ENCODE data around the gene STAB2. TPM values are rescaled to one million over a fixed set of nuclear protein-coding genes. Genes with fewer than 3 reads are reported as not detected.

The STAB2 gene
- total and polyA plus RNA-seq, 2 of the 4 experiments (the other 2 are of a cell fraction), result not detected

DNA sequence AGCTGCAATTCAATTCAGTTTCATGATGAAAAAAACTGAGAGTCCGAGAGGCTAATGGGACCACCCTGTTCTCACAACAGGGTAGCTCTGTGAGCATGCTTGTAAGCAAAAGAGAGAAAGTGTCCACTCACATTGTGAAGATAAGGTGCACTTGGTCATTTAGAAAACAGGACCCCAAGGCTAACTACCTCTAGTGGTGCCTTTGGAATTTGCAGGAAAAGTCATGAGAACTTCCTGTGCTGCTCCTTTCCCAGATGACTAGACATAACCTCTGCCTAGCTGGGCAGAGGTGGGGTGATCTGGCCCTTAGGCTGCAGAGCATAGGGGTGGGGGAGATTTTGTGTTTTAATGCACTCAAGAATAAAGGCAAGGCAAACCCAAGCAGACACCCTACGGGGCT, 118.9 kb downstream of the STAB2 start:
- no peak overlapping the region for H2BK15ac ChIP-seq (ENCODE audit: low read depth, low read length)
- H2AK9ac ChIP-seq (replicated peaks; ENCODE audit: low read depth, low read length, poor library complexity), result no peak overlapping the region
- ATAC-seq (ENCODE audit: low read depth) (no peak), DNase-seq (no peak)
- no peaks in the 10 kb centered on the region for H3K9me3 ChIP-seq (ENCODE audit: control insufficient read depth, insufficient read depth, low read length)
- H3K36me3 ChIP-seq (ENCODE audit: control insufficient read depth, insufficient read depth, low read length), result no peaks in the 10 kb centered on the region
- H3K56ac ChIP-seq (ENCODE audit: extremely low read depth, insufficient read depth, low read length), result no peak overlapping the region
- no peak overlapping the region for H3K23ac ChIP-seq (ENCODE audit: low read depth, low read length)
- dilution Hi-C loops (cut with HindIII; ENCODE audit: low sequenced_read_pairs, unreplicated experiment) (no loop called here), intact Hi-C loops (cut with micrococcal nuclease) (no loop called here), in situ Hi-C loops (cut with MboI; ENCODE audit: low sequenced_read_pairs) (no loop called here)
- no peak overlapping the region for H2AK5ac ChIP-seq (ENCODE audit: low read depth, low read length)
- no peak overlapping the region for H3K27ac ChIP-seq (ENCODE audit: insufficient read depth, low read length)
- H3K27me3 ChIP-seq (ENCODE audit: control insufficient read depth, insufficient read depth, low read length), result peaks cover 7% of the 10 kb centered on the region
- TF ChIP-seq CTCF (conservative IDR thresholded peaks at IDR 0.05; ENCODE audit: low read depth, low read length) (no peak), BHLHE40 (IDR thresholded peaks at IDR 0.05; ENCODE audit: low read depth, low read length) (no peak), CHD1 (IDR thresholded peaks at IDR 0.05; ENCODE audit: low read depth, low read length) (no peak), POLR2A (IDR thresholded peaks at IDR 0.05; ENCODE audit: low read depth, low read length) (no peak), SMC3 (IDR thresholded peaks at IDR 0.05; ENCODE audit: low read depth, low read length) (no peak), CEBPB (IDR thresholded peaks at IDR 0.05; ENCODE audit: low read depth, low read length) (no peak), MXI1 (IDR thresholded peaks at IDR 0.05; ENCODE audit: borderline replicate concordance, low read depth, low read length) (no peak), USF2 (IDR thresholded peaks at IDR 0.05; ENCODE audit: low read depth, low read length) (no peak), MAFK (IDR thresholded peaks at IDR 0.05; ENCODE audit: low read depth, low read length) (no peak), MAZ (IDR thresholded peaks at IDR 0.05; ENCODE audit: borderline replicate concordance, low read depth, low read length) (no peak), RFX5 (IDR thresholded peaks at IDR 0.05; ENCODE audit: low read depth, low read length) (no peak), NFE2L2 (IDR thresholded peaks at IDR 0.05; ENCODE audit: low read depth, low read length) (no peak), FOS (IDR thresholded peaks at IDR 0.05; ENCODE audit: low read depth, low read length) (no peak), RAD21 (IDR thresholded peaks at IDR 0.05; ENCODE audit: low read length) (no peak), ELK1 (IDR thresholded peaks at IDR 0.05; ENCODE audit: borderline replicate concordance, low read depth, low read length) (no peak)
- no peak overlapping the region for H4K5ac ChIP-seq (ENCODE audit: low read depth, low read length)
- no peak overlapping the region for H3K14ac ChIP-seq (replicated peaks; ENCODE audit: low read depth, low read length)
- H3K18ac ChIP-seq (ENCODE audit: low read depth, low read length), result no peak overlapping the region
- CTCF ChIA-PET, result no interaction called here
- no peak overlapping the region for H2BK120ac ChIP-seq (ENCODE audit: low read depth, low read length)
- no peak overlapping the region for H3K4me3 ChIP-seq (ENCODE audit: insufficient read depth, low read depth, low read length)
- H4K8ac ChIP-seq (ENCODE audit: low read depth in 2 of 2, low read length in 2 of 2), result no peak overlapping the region
- POLR2A ChIA-PET (ENCODE audit: unreplicated experiment), result no interaction called here
- H3K4me2 ChIP-seq (ENCODE audit: low read depth, low read length), result no peak overlapping the region
- H3K4me1 ChIP-seq (ENCODE audit: control insufficient read depth, insufficient read depth, low read length), result no peaks in the 10 kb centered on the region
- H2BK5ac ChIP-seq (ENCODE audit: low read depth, low read length, poor library complexity, severe bottlenecking), result no peak overlapping the region
- H4K20me1 ChIP-seq (ENCODE audit: insufficient read depth, low read length), result no peaks in the 10 kb centered on the region
- H3K4ac ChIP-seq (ENCODE audit: low read depth, low read length), result no peak overlapping the region
- no peak overlapping the region for H4K91ac ChIP-seq (ENCODE audit: insufficient read depth, low read depth, low read length)
- BruUV-seq (replicated peaks), result no TSS peak
- WGBS, 2 experiments (ENCODE audit: extremely low coverage in 2 of 2, insufficient read length in 1 of 2), result no CpG with 5 or more reads among the region's 2 CpGs
- H2AFZ ChIP-seq (replicated peaks; ENCODE audit: low read length, poor library complexity), result no peak overlapping the region
- no peak overlapping the region for H3K9ac ChIP-seq (ENCODE audit: low read depth, low read length)
- no peak overlapping the region for H2BK20ac ChIP-seq (ENCODE audit: low read depth, low read length)
- H3K79me1 ChIP-seq (ENCODE audit: low read depth in 1 of 2, low read length in 2 of 2), result no peaks in the 10 kb centered on the region
- H3K9me1 ChIP-seq (ENCODE audit: insufficient read depth, low read length), result no peaks in the 10 kb centered on the region
